ENCODE results near the gene LY6G6D. TPM values are rescaled to one million over a fixed set of nuclear protein-coding genes. Genes with fewer than 3 reads are reported as not detected.

The LY6G6D gene
- total and polyA plus RNA-seq, 2 of the 13 experiments (the other 11 are each of a cell fraction or from before 2014, with no cell fraction given) = not detected

DNA sequence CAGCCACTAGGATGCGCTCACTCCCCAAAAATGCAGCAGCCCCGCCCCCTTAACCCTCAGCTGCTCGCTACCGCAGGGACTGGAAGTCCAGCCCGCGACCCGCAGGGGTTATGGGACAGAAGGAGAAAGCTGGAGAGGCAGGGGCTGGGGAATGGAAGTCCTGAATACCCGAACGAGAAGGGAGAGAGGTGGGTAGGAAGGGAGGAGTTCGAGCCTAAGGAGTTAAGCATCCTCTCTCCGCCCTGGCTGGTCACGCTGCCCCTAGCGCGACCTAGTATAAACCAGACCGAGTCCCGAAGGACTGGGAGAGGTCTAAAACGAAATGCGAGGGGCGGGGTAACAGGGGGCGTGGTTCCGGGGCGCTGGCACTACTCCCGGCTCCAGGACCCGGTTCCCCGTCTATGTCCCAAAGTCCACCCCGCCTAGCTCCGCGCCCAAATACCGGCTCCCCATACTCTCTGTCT is 14.4 kb downstream of the LY6G6D start (continued):
- 0 out of 2 replicates have a peak, but pooled peaks have one; percentile 30 for TF ChIP-seq HOXA9 (CRISPR knock-in tag; IDR thresholded peaks at IDR 0.05; ENCODE audit: borderline replicate concordance)
- TF ChIP-seq, protein P1, sequence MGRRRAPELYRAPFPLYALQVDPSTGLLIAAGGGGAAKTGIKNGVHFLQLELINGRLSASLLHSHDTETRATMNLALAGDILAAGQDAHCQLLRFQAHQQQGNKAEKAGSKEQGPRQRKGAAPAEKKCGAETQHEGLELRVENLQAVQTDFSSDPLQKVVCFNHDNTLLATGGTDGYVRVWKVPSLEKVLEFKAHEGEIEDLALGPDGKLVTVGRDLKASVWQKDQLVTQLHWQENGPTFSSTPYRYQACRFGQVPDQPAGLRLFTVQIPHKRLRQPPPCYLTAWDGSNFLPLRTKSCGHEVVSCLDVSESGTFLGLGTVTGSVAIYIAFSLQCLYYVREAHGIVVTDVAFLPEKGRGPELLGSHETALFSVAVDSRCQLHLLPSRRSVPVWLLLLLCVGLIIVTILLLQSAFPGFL (CRISPR knock-in tag; IDR thresholded peaks at IDR 0.05) = no peak
- peak; percentile 66; the same call in 1 of the 2 replicates for TF ChIP-seq ZKSCAN1 (IDR thresholded peaks at IDR 0.05; ENCODE audit: low read length)
- no peak for TF ChIP-seq MTF2 (CRISPR knock-in tag; IDR thresholded peaks at IDR 0.05; ENCODE audit: borderline replicate concordance)
- TF ChIP-seq ZNF605 (CRISPR knock-in tag; IDR thresholded peaks at IDR 0.05) = peak; percentile 91
- TF ChIP-seq CERS6 (CRISPR knock-in tag; IDR thresholded peaks at IDR 0.05) = no peak
- TF ChIP-seq KLF11 (CRISPR knock-in tag; IDR thresholded peaks at IDR 0.05) = peak; percentile 69; the same call in 1 of the 2 replicates
- TF ChIP-seq ZBTB38 (CRISPR knock-in tag; IDR thresholded peaks at IDR 0.05) = no peak
- TF ChIP-seq CHD2 (IDR thresholded peaks at IDR 0.05; ENCODE audit: low read depth, low read length) = no peak; the same call in 1 of the 2 replicates
- TF ChIP-seq, protein P2, sequence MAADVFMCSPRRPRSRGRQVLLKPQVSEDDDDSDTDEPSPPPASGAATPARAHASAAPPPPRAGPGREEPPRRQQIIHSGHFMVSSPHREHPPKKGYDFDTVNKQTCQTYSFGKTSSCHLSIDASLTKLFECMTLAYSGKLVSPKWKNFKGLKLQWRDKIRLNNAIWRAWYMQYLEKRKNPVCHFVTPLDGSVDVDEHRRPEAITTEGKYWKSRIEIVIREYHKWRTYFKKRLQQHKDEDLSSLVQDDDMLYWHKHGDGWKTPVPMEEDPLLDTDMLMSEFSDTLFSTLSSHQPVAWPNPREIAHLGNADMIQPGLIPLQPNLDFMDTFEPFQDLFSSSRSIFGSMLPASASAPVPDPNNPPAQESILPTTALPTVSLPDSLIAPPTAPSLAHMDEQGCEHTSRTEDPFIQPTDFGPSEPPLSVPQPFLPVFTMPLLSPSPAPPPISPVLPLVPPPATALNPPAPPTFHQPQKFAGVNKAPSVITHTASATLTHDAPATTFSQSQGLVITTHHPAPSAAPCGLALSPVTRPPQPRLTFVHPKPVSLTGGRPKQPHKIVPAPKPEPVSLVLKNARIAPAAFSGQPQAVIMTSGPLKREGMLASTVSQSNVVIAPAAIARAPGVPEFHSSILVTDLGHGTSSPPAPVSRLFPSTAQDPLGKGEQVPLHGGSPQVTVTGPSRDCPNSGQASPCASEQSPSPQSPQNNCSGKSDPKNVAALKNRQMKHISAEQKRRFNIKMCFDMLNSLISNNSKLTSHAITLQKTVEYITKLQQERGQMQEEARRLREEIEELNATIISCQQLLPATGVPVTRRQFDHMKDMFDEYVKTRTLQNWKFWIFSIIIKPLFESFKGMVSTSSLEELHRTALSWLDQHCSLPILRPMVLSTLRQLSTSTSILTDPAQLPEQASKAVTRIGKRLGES (CRISPR knock-in tag; IDR thresholded peaks at IDR 0.05; ENCODE audit: borderline replicate concordance) = peak; percentile 53; the same call in 1 of the 2 replicates
- TF ChIP-seq MEIS1 (CRISPR knock-in tag; IDR thresholded peaks at IDR 0.05; ENCODE audit: borderline replicate concordance) = no peak
- TF ChIP-seq NFE2 (CRISPR knock-in tag; IDR thresholded peaks at IDR 0.05) = no peak
- TF ChIP-seq ZNF773 (CRISPR knock-in tag; IDR thresholded peaks at IDR 0.05; ENCODE audit: borderline replicate concordance) = no peak
- TF ChIP-seq ZNF496 (CRISPR knock-in tag; IDR thresholded peaks at IDR 0.05; ENCODE audit: insufficient replicate concordance) = no peak
- no peak for TF ChIP-seq MAX (IDR thresholded peaks at IDR 0.05)
- TF ChIP-seq CENPBD1 (CRISPR knock-in tag; IDR thresholded peaks at IDR 0.05; ENCODE audit: borderline replicate concordance, low read depth) = no peak
- no peak for TF ChIP-seq TEAD3 (CRISPR knock-in tag; optimal IDR thresholded peaks at IDR 0.05; ENCODE audit: borderline replicate concordance)
- no peak for TF ChIP-seq ESRRA (CRISPR knock-in tag; IDR thresholded peaks at IDR 0.05; ENCODE audit: low read depth)
- peak; percentile 89 for TF ChIP-seq ZSCAN29 (CRISPR knock-in tag; conservative IDR thresholded peaks at IDR 0.05)
- no peak for TF ChIP-seq ZNF30 (CRISPR knock-in tag; IDR thresholded peaks at IDR 0.05)
- TF ChIP-seq PRPF4 (IDR thresholded peaks at IDR 0.05; ENCODE audit: low read depth, low read length, poor library complexity, severe bottlenecking) = no peak
- TF ChIP-seq MBNL3 (CRISPR knock-in tag; conservative IDR thresholded peaks at IDR 0.05) = no peak
- TF ChIP-seq KAT8 (CRISPR knock-in tag; IDR thresholded peaks at IDR 0.05) = 0 out of 2 replicates have a peak, but pooled peaks have one; percentile 60
- TF ChIP-seq ZNF724P (CRISPR knock-in tag; IDR thresholded peaks at IDR 0.05; ENCODE audit: borderline replicate concordance) = no peak
- TF ChIP-seq ZNF367 (CRISPR knock-in tag; IDR thresholded peaks at IDR 0.05; ENCODE audit: borderline replicate concordance) = no peak; the same call in 1 of the 2 replicates
- peak; percentile 75; the same call in 1 of the 2 replicates for TF ChIP-seq RFXAP (CRISPR knock-in tag; IDR thresholded peaks at IDR 0.05; ENCODE audit: borderline replicate concordance)

Measured in HepG2 (cell line).